ENCODE measurements around the gene CHCHD6. TPM values are rescaled to one million over a fixed set of nuclear protein-coding genes. Genes with fewer than 3 reads are reported as not detected.

CHCHD6 gene
- total and polyA plus RNA-seq, 8 donors = 5.0 to 10.9 (median 6.0) TPM

- TF ChIP-seq CTCF (IDR thresholded peaks at IDR 0.05) = no peak
- H3K27ac ChIP-seq = no peak overlapping the region
- 74 to 78% methylated on average over 15 to 17 of the region's 17 CpGs for WGBS, 2 donors
- no peaks in the 10 kb centered on the region for H3K9me3 ChIP-seq
- H3K36me3 ChIP-seq = peaks cover 0 to 7% (median 0%) of the 10 kb centered on the region in 3 donors
- intact Hi-C loops (cut with DNase I) = loop anchor here in 1 of 3 donors (10.0 kb wide), 1 partner anchor 231 kb away; no protein-coding TSS in a partner anchor
- peaks cover 0 to 16% (median 11%) of the 10 kb centered on the region in 3 donors for H3K4me1 ChIP-seq
- FAIRE-seq (no peak), DNase-seq (peak in 1 of 6 donors; percentile 65), ATAC-seq (no peak)
- H3K27me3 ChIP-seq = no peaks in the 10 kb centered on the region
- no peak overlapping the region for H3K4me3 ChIP-seq
These were observed 281.3 kb downstream of the CHCHD6 start for GRCh38 chr3:126985132-126985985.

DNA sequence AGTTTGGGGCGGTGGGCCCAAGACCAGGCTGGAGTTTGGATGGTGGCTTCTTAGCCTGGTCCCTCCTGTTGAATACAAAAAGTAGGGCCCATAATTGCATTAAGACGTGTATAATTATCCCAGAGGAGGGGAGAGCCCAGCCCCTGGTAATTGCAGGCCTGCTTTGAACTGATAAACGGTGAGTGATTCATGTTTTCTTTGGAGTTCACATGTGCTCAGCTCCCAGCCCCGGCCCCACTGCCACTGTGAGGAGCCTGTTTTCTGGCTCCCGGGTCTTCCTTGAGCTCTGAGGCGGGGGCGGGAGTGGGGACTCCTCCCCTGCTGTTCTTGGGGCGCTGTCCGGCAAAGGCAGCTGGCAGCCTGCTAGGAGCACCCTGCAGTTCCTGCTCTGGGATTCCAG, 282.0 kb downstream of the CHCHD6 start:
- Histone ChIP-seq H3K36me3 (peaks cover 0 to 7% (median 0%) of the 10 kb centered on the region in 3 donors), H3K27ac (no peak overlapping the region), H3K4me3 (no peak overlapping the region), H3K4me1 (peaks cover 0 to 16% (median 11%) of the 10 kb centered on the region in 3 donors), H3K9me3 (no peaks in the 10 kb centered on the region), H3K27me3 (no peaks in the 10 kb centered on the region)
- TF ChIP-seq CTCF (IDR thresholded peaks at IDR 0.05) = no peak
- no peak for ATAC-seq
- DNase-seq = peak in 2 of 6 donors; percentile 34 to 58
- intact Hi-C loops (cut with DNase I) = loop anchor here in 1 of 3 donors (10.0 kb wide), 1 partner anchor 231 kb away; no protein-coding TSS in a partner anchor
- 57% methylated on average over 9 of the region's 9 CpGs for WGBS, 2 donors
- FAIRE-seq = no peak

GRCh38 chr3:126987129-126987528, 283.1 kb downstream of the CHCHD6 start:
- H3K27ac ChIP-seq = no peak overlapping the region
- intact Hi-C loops (cut with DNase I) = loop anchor here in 1 of 3 donors (10.0 kb wide), 1 partner anchor 232 kb away; no protein-coding TSS in a partner anchor
- H3K9me3 ChIP-seq = no peaks in the 10 kb centered on the region
- no peak for ATAC-seq
- 69 to 71% methylated on average over 4 of the region's 4 CpGs for WGBS, 2 donors
- TF ChIP-seq CTCF (IDR thresholded peaks at IDR 0.05) = no peak
- no peak for DNase-seq
- H3K36me3 ChIP-seq = peaks cover 0 to 7% (median 0%) of the 10 kb centered on the region in 3 donors
- no peaks in the 10 kb centered on the region for H3K27me3 ChIP-seq
- H3K4me3 ChIP-seq = no peak overlapping the region
- no peak for FAIRE-seq
- H3K4me1 ChIP-seq = peaks cover 0 to 16% (median 9%) of the 10 kb centered on the region in 3 donors

GRCh38 chr3:126987596-126987995, 283.6 kb downstream of the CHCHD6 start:
- DNase-seq = peak in 1 of 6 donors; percentile 55
- Histone ChIP-seq H3K4me1 (peaks cover 0 to 16% (median 7%) of the 10 kb centered on the region in 3 donors), H3K4me3 (no peak overlapping the region), H3K27me3 (no peaks in the 10 kb centered on the region), H3K36me3 (peaks cover 0 to 7% (median 0%) of the 10 kb centered on the region in 3 donors), H3K9me3 (no peaks in the 10 kb centered on the region), H3K27ac (no peak overlapping the region)
- no peak for FAIRE-seq
- ATAC-seq = no peak
- no peak for TF ChIP-seq CTCF (IDR thresholded peaks at IDR 0.05)
- WGBS, 2 donors = 91 to 92% methylated on average over 6 to 8 of the region's 8 CpGs
- intact Hi-C loops (cut with DNase I) = loop anchor here in 1 of 3 donors (10.0 kb wide), 1 partner anchor 233 kb away; no protein-coding TSS in a partner anchor

Data from pancreas (tissue), 10 donors.